ENCODE data around the gene POPDC2.
A peak's percentile ranks its signal among the peaks of the same experiment; 100 is the strongest.
"Not testable (repeated sequence)": the region's sequence is repeated elsewhere in the genome, so short reads cannot be mapped to it uniquely, and the experiment has no call there.

Gene POPDC2

DNA sequence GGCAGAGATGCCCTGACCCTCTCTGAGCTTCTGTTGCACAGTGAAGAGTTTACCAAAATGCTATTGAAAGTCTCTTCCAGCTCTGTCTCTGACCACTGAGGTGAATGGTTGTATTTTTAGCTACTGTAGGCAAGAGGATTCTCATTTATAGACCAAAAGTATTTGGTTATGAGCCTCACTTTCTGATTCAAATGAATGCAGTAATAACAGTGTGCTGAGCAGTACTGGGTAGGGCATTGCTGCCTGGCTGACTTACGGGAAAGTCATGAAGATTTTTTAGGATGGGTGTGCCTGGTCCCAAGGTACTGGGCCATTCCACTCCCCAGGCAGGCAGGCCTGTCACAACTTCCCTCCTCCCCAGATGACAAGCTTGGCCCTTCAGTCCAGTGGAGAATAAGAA lies 47.2 kb downstream of the POPDC2 start:
- DNase-seq (ENCODE audit: low spot score), result no peak

DNA sequence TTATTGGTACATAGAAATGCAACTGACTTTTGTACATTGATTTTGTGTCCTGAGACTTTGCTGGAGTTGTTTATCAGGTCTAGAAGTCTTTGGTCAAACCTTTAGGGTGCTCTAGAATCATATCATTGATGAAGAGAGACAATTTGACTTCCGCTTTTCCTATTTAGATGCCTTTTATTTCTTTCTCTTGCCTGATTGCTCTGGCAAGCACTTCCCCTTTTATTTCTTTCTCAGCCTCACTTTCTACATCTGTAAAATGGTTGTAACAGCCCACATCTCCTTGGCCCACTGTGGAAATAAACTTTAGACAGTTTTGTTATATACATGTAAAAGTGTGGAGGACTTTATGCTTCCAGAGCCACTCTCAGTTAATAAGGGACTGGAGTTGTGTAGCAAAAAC lies 48.7 kb downstream of the POPDC2 start:
- no peak for DNase-seq (ENCODE audit: low spot score)

DNA sequence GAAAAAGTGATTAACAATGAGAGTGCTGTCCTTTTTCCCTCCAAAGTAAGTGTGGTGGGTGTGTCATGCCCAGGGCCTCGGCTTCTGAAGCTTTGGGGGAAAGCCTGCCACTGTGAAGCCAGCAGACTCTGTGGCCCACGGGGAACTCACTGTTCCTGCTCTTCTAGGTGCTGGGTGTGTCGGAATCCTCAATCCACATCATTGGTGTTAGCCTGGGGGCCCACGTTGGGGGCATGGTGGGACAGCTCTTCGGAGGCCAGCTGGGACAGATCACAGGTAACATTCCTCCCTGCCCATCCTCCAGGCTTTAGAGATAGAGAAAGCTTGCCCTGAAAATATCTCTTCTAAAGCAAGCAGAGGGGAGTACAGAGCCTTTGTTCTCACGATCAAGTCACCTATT lies 51.1 kb downstream of the POPDC2 start:
- DNase-seq (ENCODE audit: low spot score), result no peak

DNA sequence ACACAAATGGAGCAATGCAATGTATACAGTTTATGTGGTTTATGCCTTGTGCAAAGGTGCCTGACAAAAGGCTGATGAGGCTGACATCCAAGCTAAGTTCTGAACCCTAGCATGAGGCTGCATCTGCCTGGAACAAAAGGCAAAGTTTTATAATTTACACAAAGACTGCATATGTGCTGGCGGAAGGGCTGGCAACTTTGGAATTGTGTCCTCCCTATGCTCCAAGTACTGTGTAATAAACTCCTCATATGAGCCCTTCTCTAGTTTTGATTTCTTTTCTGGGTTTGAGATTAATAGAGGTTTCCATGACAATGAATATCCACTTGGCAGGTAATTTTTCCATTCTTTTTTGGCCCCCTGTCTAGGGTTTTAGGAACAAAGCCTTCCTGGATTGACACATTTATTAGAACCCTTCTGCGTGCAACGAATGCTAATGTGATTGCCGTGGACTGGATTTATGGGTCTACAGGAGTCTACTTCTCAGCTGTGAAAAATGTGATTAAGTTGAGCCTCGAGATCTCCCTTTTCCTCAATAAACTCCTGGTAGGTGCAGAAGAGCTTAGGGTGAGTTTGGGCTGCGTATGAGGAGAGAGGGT lies 51.9 kb downstream of the POPDC2 start:
- DNase-seq (ENCODE audit: low spot score), result no peak

DNA sequence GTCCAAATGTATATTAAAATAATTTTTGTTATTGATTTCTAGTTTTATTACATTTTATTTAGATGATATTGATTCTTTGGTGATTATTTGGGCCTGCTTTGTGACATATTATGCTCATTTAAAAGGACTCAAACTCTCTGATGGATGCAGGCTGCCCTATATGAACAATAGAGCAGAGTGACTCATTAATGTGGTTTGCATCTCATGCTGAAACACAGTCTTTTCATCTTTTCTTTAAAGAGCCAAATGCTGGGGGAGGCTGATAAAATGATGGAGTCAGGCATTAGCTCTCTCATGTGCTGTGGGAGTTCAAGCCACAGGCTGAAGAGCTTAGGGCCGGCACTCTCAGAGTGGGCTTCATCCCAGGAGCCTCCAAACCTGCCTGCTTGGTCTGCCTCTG lies 55.5 kb downstream of the POPDC2 start:
- DNase-seq (ENCODE audit: low spot score), result peak; percentile 84

DNA sequence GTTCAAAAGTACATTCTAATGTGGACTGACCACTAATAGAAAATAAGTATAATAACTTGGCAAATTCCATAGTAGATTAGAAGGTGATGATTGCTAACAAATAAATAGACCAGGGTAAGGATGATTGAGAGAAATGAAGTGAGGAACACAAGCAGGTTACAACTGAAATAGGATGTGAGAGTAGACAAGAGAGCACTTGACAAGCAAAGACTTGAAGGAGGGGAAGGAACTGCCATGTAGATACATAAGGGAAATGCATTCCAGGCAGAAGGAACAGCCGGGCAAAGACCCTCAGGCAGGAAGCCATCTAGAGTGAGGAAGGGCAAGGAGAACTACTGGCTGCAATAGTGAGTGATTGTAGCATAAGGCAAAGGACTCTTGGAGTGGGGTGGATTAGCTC lies 57.7 kb downstream of the POPDC2 start:
- DNase-seq (ENCODE audit: low spot score), result no peak

DNA sequence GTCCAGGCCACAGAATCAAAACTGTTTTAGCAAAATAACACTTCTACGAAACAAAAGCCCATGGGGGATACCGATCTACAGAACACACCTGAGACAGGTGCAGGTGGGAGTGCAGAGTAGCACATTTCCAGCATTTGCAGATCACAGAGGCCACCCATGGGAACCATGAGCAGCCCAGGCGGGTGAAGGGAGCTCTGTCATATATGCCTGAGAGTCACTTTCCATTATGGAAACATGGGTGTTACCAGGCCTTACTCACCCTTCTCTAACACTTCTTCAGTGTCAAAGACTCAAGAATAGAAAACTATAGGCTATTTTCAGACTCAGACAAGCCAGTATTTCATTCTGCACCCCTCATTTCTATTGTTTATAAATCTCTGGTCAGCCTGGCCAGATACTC lies 59.2 kb downstream of the POPDC2 start:
- DNase-seq (ENCODE audit: low spot score), result no peak

DNA sequence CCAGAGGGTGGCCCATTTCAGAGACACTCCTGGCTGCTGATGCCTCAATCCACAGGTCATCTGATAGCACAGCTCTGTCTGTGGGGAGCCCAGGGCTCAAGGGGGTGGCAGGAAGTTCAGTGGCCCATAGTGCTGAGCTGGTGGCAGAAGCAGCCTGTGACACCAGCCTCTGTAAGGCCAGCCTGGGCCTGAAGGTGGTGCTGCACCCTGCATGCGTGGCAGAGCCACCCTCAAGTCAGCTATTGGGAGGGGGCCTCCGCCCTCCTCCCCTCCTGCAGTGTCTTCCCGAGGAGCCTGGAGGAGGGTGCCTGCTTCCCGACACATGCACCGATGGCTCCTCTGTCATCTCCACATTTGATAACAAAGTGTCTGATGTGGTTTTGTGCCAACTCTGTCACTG lies 59.7 kb downstream of the POPDC2 start:
- no peak for DNase-seq (ENCODE audit: low spot score)

DNA sequence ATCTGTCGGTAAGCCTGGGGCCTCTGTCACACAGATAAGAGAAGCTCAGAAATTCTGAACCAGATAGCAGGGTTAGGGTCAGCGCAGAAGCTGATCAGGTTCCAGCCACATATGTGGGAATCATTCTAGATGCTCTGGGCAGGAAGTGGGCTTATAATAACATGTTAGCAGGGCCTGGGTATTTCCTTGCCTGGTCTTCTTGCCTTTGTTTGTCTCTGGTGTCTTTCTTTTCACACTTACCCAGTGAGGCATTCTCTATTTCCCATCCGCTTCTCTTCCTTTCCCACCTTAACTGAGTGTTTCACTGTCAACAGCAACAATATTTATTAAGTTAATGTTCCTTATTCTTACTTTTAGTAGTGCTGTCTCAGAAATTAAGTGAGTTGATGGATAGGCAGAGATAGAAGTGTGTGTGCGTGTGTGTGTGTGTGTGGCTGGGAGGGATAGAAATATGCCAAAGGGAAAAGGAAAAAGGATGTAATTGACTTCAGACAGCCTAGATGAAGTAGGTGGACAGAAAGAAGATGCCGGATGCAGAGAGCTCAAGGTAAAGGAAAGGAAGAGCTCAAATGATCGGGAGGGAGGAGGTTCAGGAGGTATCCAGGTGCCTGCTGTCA lies 60.7 kb downstream of the POPDC2 start:
- no peak for DNase-seq (ENCODE audit: low spot score)

DNA sequence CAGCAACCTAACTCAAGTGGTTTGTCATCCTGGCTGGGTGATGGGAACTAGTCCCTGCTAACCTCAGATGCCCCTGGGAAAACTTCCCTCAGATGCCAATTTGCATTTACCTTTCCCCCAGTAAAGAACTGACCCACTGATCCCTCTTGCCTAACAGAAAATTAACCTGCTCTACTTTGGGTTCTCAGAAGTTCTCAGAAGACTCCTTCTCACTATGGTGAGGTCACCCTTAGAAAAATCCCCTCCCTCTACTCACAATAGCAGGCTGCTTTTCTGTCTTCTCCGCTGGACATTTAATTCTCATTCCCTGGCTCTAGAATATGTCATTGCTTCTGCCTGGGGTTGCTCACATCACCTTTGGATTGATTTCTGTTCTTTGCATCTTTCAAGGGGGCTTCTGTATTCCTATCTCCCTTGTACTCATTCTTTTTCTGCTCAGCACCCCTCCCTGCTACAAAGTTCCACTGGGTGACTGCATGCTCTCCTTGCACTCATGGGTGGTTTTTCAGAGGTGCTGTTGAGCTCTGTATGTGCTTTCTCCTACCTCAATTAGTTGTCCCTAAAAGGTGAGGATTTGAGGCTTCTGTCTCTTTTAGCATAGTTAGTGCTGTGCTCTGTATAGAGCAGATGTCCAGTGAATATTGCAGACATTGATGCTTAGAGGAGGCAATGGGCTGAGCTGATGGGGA lies 61.8 kb downstream of the POPDC2 start:
- no peak for DNase-seq (ENCODE audit: low spot score)

DNA sequence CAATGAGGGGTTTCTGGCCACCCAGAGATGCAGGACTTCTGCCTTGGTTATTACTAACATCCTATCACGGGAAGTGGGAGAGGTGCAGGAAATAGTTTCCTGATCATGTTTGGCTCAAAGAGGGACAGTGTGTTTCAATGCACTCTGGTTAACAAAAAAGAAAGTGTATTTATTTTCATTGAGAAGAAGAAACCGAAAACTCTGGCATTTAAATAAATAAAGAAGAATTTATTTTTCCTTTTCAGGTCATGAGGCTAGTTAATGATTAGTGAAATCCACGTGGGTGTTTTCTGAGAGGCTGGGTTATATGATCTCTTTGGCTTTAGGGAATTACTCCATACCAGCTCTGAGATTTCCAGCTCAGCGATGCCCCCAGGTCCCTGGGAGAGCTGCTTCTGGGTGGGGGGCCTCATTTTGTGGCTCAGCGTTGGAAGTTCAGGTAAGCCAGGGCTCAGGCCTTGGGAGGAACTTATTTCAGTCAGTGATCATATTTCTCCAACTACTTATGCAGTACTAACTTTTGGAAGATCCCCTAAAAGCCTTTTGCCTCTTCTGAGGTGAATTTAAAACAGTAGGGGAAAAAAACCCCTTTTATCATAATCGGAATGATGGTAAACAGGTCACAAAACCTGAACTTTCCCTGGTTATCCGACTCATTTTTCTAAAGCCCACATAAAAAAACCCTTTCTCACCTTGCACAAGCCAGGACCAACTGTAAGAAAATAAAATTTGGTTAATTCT lies 62.7 kb downstream of the POPDC2 start, which contains the start of gene PLA1A:
PLA1A (plus strand) TSS at position 338 of the 741 bp plus-strand sequence; CDS start at position 367, 29 bp downstream.
- peak; percentile 74 for DNase-seq (ENCODE audit: low spot score)

DNA sequence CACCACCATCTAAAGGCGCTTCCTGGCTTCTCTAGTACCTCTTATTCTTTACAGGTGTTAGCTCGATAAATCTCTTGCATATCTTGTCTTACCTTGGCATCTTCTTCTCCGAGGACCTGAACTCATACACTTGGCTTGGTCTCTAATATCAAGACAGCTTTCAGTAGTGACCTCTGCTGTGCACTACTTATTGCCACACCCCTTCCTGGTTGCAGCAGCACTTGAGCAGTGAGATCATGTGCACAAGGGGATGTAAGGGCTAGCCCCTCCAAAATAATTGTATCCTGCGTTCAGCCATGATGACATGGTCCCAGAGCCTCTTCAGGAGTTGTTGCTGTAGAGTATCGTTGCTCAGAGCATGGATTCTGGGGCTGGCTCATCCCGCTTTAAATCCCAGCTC lies 64.0 kb downstream of the POPDC2 start:
- no peak for DNase-seq (ENCODE audit: low spot score)

DNA sequence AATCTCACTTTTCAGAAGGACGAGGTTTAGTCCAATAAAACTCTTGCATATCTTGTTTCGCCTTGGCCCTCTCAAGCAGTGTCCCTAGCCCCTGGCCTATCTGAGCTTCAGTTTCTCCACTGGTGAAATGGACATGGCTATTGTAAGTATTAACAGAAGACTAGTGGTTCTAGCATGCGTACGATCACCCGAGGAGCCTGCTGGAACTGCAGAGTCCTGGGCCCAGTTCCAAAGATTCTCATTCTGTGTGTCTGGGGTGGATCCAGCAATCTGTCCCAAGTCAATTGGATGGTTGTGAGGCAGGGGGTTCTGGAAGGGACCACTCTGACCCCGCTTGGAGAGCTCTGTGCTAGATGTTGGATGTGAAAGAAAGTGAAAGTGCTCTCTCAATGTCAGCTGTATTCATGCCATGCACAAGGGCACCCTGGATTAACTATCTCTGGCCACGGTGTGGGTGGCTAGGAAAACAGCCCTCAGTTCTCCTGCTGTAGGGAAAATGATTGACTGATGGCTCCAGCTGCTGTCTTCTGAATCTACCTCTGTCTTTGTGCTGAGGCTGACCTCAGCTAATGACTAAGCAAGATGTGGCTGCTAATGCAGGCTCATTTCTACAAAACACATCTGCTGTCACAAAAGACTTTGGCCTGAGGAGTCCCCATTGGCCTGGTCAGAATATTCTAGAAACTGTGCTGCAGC lies 64.6 kb downstream of the POPDC2 start:
- DNase-seq (ENCODE audit: low spot score), result peak; percentile 47

DNA sequence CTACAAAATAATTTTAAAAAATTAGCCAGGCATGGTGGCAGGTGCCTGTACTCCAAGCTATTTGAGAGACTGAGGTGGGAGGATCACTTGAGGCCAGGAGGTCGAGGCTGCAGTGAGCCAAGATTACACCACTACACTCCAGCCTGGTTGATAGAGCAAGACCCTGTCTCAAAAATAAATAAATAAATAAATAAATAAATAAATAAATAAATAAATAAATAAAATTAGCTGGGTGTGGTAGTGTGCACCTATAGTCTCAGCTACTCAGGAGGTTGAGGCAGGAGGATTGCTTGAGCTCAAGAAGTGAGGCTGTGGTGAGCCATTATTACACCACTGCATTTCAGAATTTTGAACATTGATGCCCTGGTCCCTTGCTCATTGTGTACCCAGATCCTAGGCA lies 65.5 kb downstream of the POPDC2 start:
- not testable (repeated sequence) for DNase-seq (ENCODE audit: low spot score)

DNA sequence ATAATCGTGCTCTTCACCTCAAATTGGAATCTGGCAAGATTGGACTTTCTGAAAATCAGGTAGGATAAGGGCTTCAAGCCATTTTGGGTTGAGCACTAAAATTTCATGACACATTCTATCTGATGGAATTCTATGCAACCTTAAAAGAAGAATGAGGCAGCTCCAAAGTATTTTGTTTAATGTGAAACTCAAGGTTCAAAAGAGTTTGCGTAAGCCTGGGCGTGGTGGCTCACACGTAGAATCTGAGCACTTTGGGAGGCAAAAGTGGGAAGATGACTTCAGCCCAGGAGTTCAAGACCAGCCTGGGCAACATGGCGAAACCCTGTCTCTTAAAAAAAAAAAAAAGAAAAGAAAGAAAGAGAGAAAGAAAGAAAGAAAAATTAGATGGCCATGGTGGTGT lies 66.3 kb downstream of the POPDC2 start:
- no peak for DNase-seq (ENCODE audit: low spot score)

DNA sequence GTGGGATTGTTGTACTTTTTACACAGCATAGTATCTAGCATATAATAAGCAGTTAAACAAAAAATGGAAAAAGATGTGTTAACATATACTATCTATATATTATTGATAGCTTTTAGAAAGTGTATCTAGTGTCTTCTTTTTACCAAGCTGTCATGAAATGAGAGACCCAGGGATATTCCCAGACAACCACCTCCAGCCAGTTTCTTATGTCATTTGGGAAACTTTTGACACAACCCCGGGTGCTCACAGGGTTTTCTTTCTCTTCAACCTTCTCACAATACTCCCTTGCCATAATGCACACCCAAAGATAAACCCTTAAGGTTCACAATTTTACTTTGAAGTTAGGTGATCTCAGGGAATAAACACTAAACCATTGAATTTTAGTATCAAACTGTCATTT lies 67.5 kb downstream of the POPDC2 start:
- DNase-seq (ENCODE audit: low spot score), result no peak
